ENCODE measurements around the gene UFM1. TPM values are rescaled to one million over a fixed set of nuclear protein-coding genes. Genes with fewer than 3 reads are reported as not detected.

Gene UFM1
- total and polyA plus RNA-seq, 2 donors (not counting 3 experiments of a cell fraction or from before 2014, with no cell fraction given) = 16.8 to 51.5 TPM

GRCh38 chr13:38340624-38341023, 9.0 kb upstream of the UFM1 start:
- no TSS peak for BruUV-seq (replicated peaks)
- H3K9me1 ChIP-seq (replicated peaks; ENCODE audit: control insufficient read depth, extremely low read depth, insufficient read depth, low read length) = no peaks in the 10 kb centered on the region
- no peaks in the 10 kb centered on the region for H3K79me2 ChIP-seq (ENCODE audit: control insufficient read depth, insufficient read depth, low read length)
- no peaks in the 10 kb centered on the region for H4K20me1 ChIP-seq (replicated peaks; ENCODE audit: control insufficient read depth, extremely low read depth, insufficient read depth, low read length)
- H3K36me3 ChIP-seq (ENCODE audit: control insufficient read depth in 2 of 2, extremely low read depth in 1 of 2, insufficient read depth in 2 of 2, low read length in 2 of 2) = no peaks in the 10 kb centered on the region
- ChIA-PET POLR2A (no interaction called here), CTCF (no interaction called here)
- H3K4me3 ChIP-seq (replicated peaks in 1 of 3; ENCODE audit: insufficient read depth in 1 of 3, low read depth in 1 of 3, low read length in 3 of 3) = no peak overlapping the region
- H3K4me2 ChIP-seq (ENCODE audit: insufficient read depth, low read length) = no peak overlapping the region
- TF ChIP-seq JUN (IDR thresholded peaks at IDR 0.05; ENCODE audit: borderline replicate concordance, insufficient read depth, insufficient read length, low read depth) (no peak), GATA2 (IDR thresholded peaks at IDR 0.05; ENCODE audit: insufficient read depth, insufficient read length, low read depth, low read length) (no peak), MAX (IDR thresholded peaks at IDR 0.05; ENCODE audit: insufficient read depth, insufficient read length) (no peak), FOS (IDR thresholded peaks at IDR 0.05; ENCODE audit: borderline replicate concordance, insufficient read depth, low read length) (no peak), MYC (IDR thresholded peaks at IDR 0.05; ENCODE audit: low read depth, low read length) (no peak), POLR2A (IDR thresholded peaks at IDR 0.05; ENCODE audit: low read depth, low read length) (no peak), CTCF (IDR thresholded peaks at IDR 0.05; ENCODE audit: extremely low read depth in 1 of 2, insufficient read depth in 1 of 2, low read depth in 1 of 2, low read length in 2 of 2) (no peak), POLR2AphosphoS5 (IDR thresholded peaks at IDR 0.05; ENCODE audit: insufficient read depth, low read depth, low read length) (no peak), EZH2 (IDR thresholded peaks at IDR 0.05; ENCODE audit: borderline replicate concordance, low read depth, low read length, severe bottlenecking) (no peak)
- no peaks in the 10 kb centered on the region for H3K27me3 ChIP-seq (ENCODE audit: control insufficient read depth in 2 of 2, insufficient read depth in 2 of 2, low read length in 2 of 2)
- dilution Hi-C loops (cut with MboI; ENCODE audit: extremely low pct_ligation_motif_present, low sequenced_read_pairs) = no loop called here
- no peaks in the 10 kb centered on the region for H3K4me1 ChIP-seq (ENCODE audit: control insufficient read depth, extremely low read depth, insufficient read depth, low read length)
- DNase-seq (ENCODE audit: low read depth, low spot score) (no peak), FAIRE-seq (no peak)
- no peaks in the 10 kb centered on the region for H3K9me3 ChIP-seq (replicated peaks; ENCODE audit: control insufficient read depth, insufficient read depth, low read length)
- intact Hi-C loops (cut with micrococcal nuclease) = loop anchor here (10.0 kb wide), 2 partner anchors 694 to 1526 kb away; partner anchors contain the start of genes NHLRC3, PROSER1 and RFXAP
- H2AFZ ChIP-seq (ENCODE audit: low read depth, low read length) = no peak overlapping the region
- no peak overlapping the region for H3K27ac ChIP-seq (ENCODE audit: insufficient read depth, low read depth, low read length)
- H3K9ac ChIP-seq (replicated peaks; ENCODE audit: extremely low read depth, insufficient read depth, low read length) = no peak overlapping the region

All from endothelial cell of umbilical vein (primary cell).